Activated naive CD8-positive, alpha-beta T cell treated with anti-CD3 and anti-CD28 coated beads, Interleukin-2, amount 50 U/mL, for 24 hours (primary cell): ENCODE data around the gene MIAT.

Experiments
- ATAC-seq: fragments of 150-1000 bp; cut with Tn5 transposase; one replicate; pipeline ENCODE4 v1.10.0; 2021
- DNase-seq: peaks from one replicate; pipeline ENCODE4 v3.0.0; 2021
- H3K27ac Mint-ChIP-seq: one replicate; pipeline ENCODE4 v1.8.0; 2021; ENCODE audit warnings: mild to moderate bottlenecking, mixed read lengths
- H3K27me3 Mint-ChIP-seq: one replicate; pipeline ENCODE4 v1.8.0; 2021; ENCODE audit warnings: mixed read lengths
- H3K36me3 Mint-ChIP-seq: one replicate; pipeline ENCODE4 v1.8.0; 2021; ENCODE audit warnings: low read depth, mixed read lengths
- H3K4me1 Mint-ChIP-seq: one replicate; pipeline ENCODE4 v1.8.0; 2021; ENCODE audit warnings: mixed read lengths
- H3K4me3 Mint-ChIP-seq: one replicate; pipeline ENCODE4 v1.8.0; 2021; ENCODE audit warnings: mild to moderate bottlenecking, moderate library complexity, mixed read lengths
- H3K9me3 Mint-ChIP-seq: one replicate; pipeline ENCODE4 v1.8.0; 2021; ENCODE audit warnings: mixed read lengths

The MIAT gene

GRCh38 chr22:26619510-26619909 lies 37.9 kb upstream of the MIAT start:
- Mint-ChIP-seq H3K36me3 (no peaks in the 10 kb centered on the region), H3K27me3 (no peaks in the 10 kb centered on the region), H3K9me3 (no peaks in the 10 kb centered on the region), H3K4me3 (no peak overlapping the region), H3K27ac (no peak overlapping the region), H3K4me1 (peaks cover 9% of the 10 kb centered on the region)
- DNase-seq: no peak
- no peak for ATAC-seq

GRCh38 chr22:26620197-26620596 lies 37.2 kb upstream of the MIAT start:
- H3K27ac Mint-ChIP-seq: no peak overlapping the region
- ATAC-seq: no peak
- H3K36me3 Mint-ChIP-seq: no peaks in the 10 kb centered on the region
- no peak overlapping the region for H3K4me3 Mint-ChIP-seq
- H3K4me1 Mint-ChIP-seq: peaks cover 6% of the 10 kb centered on the region
- no peaks in the 10 kb centered on the region for H3K27me3 Mint-ChIP-seq
- H3K9me3 Mint-ChIP-seq: no peaks in the 10 kb centered on the region
- no peak for DNase-seq

GRCh38 chr22:26621663-26622062 lies 35.7 kb upstream of the MIAT start, which contains the start of gene CRYBA4:
Gene CRYBA4 (plus strand): TSS chr22:26621963. CDS start chr22:26622597, 634 bp downstream.
- ATAC-seq: no peak
- Mint-ChIP-seq H3K4me3 (no peak within 1 kb of the TSS), H3K36me3 (no peaks in the 10 kb centered on the region), H3K27me3 (no peaks in the 10 kb centered on the region), H3K4me1 (peaks cover 6% of the 10 kb centered on the region), H3K9me3 (no peaks in the 10 kb centered on the region), H3K27ac (no peak within 1 kb of the TSS)
- DNase-seq: no peak

GRCh38 chr22:26623984-26624383 lies 33.4 kb upstream of the MIAT start:
- H3K4me1 Mint-ChIP-seq: peaks cover 5% of the 10 kb centered on the region
- H3K4me3 Mint-ChIP-seq: no peak overlapping the region
- DNase-seq (no peak), ATAC-seq (no peak)
- no peaks in the 10 kb centered on the region for H3K36me3 Mint-ChIP-seq
- no peak overlapping the region for H3K27ac Mint-ChIP-seq
- H3K27me3 Mint-ChIP-seq: no peaks in the 10 kb centered on the region
- H3K9me3 Mint-ChIP-seq: no peaks in the 10 kb centered on the region

GRCh38 chr22:26624803-26625202 lies 32.6 kb upstream of the MIAT start:
- ATAC-seq (no peak), DNase-seq (no peak)
- no peak overlapping the region for H3K27ac Mint-ChIP-seq
- no peak overlapping the region for H3K4me3 Mint-ChIP-seq
- no peaks in the 10 kb centered on the region for H3K36me3 Mint-ChIP-seq
- H3K27me3 Mint-ChIP-seq: no peaks in the 10 kb centered on the region
- H3K4me1 Mint-ChIP-seq: peaks cover 5% of the 10 kb centered on the region
- no peaks in the 10 kb centered on the region for H3K9me3 Mint-ChIP-seq

- no peak overlapping the region for H3K27ac Mint-ChIP-seq
- no peak for DNase-seq
Observed at GRCh38 chr22:26629988-26630761, 27.2 kb upstream of the MIAT start.

GRCh38 chr22:26631282-26631681 lies 26.1 kb upstream of the MIAT start:
- Mint-ChIP-seq H3K27ac (no peak overlapping the region), H3K4me1 (peaks cover 13% of the 10 kb centered on the region), H3K9me3 (no peaks in the 10 kb centered on the region), H3K36me3 (no peaks in the 10 kb centered on the region), H3K4me3 (no peak overlapping the region), H3K27me3 (peaks cover 3% of the 10 kb centered on the region)
- DNase-seq (no peak), ATAC-seq (no peak)

More at GRCh38 chr22:26629988-26630761, 27.2 kb upstream of the MIAT start:
- Mint-ChIP-seq H3K36me3 (no peaks in the 10 kb centered on the region), H3K9me3 (no peaks in the 10 kb centered on the region), H3K4me3 (no peak overlapping the region), H3K27me3 (peaks cover 3% of the 10 kb centered on the region), H3K4me1 (peaks cover 13% of the 10 kb centered on the region)
- no peak for ATAC-seq

GRCh38 chr22:26632422-26633155 lies 24.8 kb upstream of the MIAT start:
- Mint-ChIP-seq H3K27me3 (peaks cover 3% of the 10 kb centered on the region), H3K4me3 (no peak overlapping the region), H3K36me3 (no peaks in the 10 kb centered on the region), H3K27ac (peak overlapping the region; percentile 1), H3K4me1 (peaks cover 10% of the 10 kb centered on the region), H3K9me3 (no peaks in the 10 kb centered on the region)
- ATAC-seq (no peak), DNase-seq (no peak)

GRCh38 chr22:26634189-26634588 lies 23.2 kb upstream of the MIAT start:
- Mint-ChIP-seq H3K9me3 (no peaks in the 10 kb centered on the region), H3K27ac (no peak overlapping the region), H3K27me3 (peaks cover 3% of the 10 kb centered on the region), H3K4me1 (peaks cover 8% of the 10 kb centered on the region), H3K36me3 (no peaks in the 10 kb centered on the region), H3K4me3 (no peak overlapping the region)
- DNase-seq: no peak
- no peak for ATAC-seq

GRCh38 chr22:26635117-26635516 lies 22.3 kb upstream of the MIAT start:
- Mint-ChIP-seq H3K27ac (no peak overlapping the region), H3K27me3 (peaks cover 3% of the 10 kb centered on the region), H3K4me3 (no peak overlapping the region), H3K9me3 (no peaks in the 10 kb centered on the region), H3K36me3 (no peaks in the 10 kb centered on the region), H3K4me1 (peaks cover 12% of the 10 kb centered on the region)
- no peak for ATAC-seq
- no peak for DNase-seq

GRCh38 chr22:26636296-26636695 lies 21.1 kb upstream of the MIAT start:
- Mint-ChIP-seq H3K27me3 (peaks cover 3% of the 10 kb centered on the region), H3K4me1 (peaks cover 17% of the 10 kb centered on the region), H3K9me3 (no peaks in the 10 kb centered on the region), H3K36me3 (no peaks in the 10 kb centered on the region), H3K4me3 (no peak overlapping the region), H3K27ac (no peak overlapping the region)
- DNase-seq: no peak
- no peak for ATAC-seq

- DNase-seq: peak; percentile 88
- peak overlapping the region; percentile 73 for H3K4me3 Mint-ChIP-seq
- H3K27me3 Mint-ChIP-seq: no peaks in the 10 kb centered on the region
- H3K4me1 Mint-ChIP-seq: peaks cover 66% of the 10 kb centered on the region
- H3K36me3 Mint-ChIP-seq: no peaks in the 10 kb centered on the region
- ATAC-seq: peak; percentile 98
- no peaks in the 10 kb centered on the region for H3K9me3 Mint-ChIP-seq
- peak overlapping the region; percentile 86 for H3K27ac Mint-ChIP-seq
Observed at GRCh38 chr22:26642465-26643417, 14.6 kb upstream of the MIAT start.

GRCh38 chr22:26643418-26644100 lies 13.8 kb upstream of the MIAT start:
- no peaks in the 10 kb centered on the region for H3K36me3 Mint-ChIP-seq
- DNase-seq: no peak
- H3K9me3 Mint-ChIP-seq: no peaks in the 10 kb centered on the region
- ATAC-seq: no peak
- peak overlapping the region; percentile 73 for H3K4me3 Mint-ChIP-seq
- H3K27ac Mint-ChIP-seq: peak overlapping the region; percentile 86
- H3K4me1 Mint-ChIP-seq: peaks cover 74% of the 10 kb centered on the region
- no peaks in the 10 kb centered on the region for H3K27me3 Mint-ChIP-seq

GRCh38 chr22:26646158-26646557 lies 11.2 kb upstream of the MIAT start:
- no peak for ATAC-seq
- no peak overlapping the region for H3K4me3 Mint-ChIP-seq
- no peak overlapping the region for H3K27ac Mint-ChIP-seq
- peaks cover 86% of the 10 kb centered on the region for H3K4me1 Mint-ChIP-seq
- no peaks in the 10 kb centered on the region for H3K27me3 Mint-ChIP-seq
- DNase-seq: no peak
- no peaks in the 10 kb centered on the region for H3K36me3 Mint-ChIP-seq
- no peaks in the 10 kb centered on the region for H3K9me3 Mint-ChIP-seq
